GM21786 (cell line): Measurements from ENCODE around the gene PHLDB3.
"Not testable (repeated sequence)": the region's sequence is repeated elsewhere in the genome, so short reads cannot be mapped to it uniquely, and the experiment has no call there.

Experiments
- ATAC-seq: cut with Tn5 transposase; IDR thresholded peaks from one replicate; pipeline ENCODE4 v1.9.1; 2021; ENCODE audit not compliant: unreplicated experiment

Gene PHLDB3

GRCh38 chr19:43446746-43447489 is 57.6 kb downstream of the PHLDB3 start:
- no peak for ATAC-seq

GRCh38 chr19:43445426-43445825 is 59.1 kb downstream of the PHLDB3 start:
- no peak for ATAC-seq

DNA sequence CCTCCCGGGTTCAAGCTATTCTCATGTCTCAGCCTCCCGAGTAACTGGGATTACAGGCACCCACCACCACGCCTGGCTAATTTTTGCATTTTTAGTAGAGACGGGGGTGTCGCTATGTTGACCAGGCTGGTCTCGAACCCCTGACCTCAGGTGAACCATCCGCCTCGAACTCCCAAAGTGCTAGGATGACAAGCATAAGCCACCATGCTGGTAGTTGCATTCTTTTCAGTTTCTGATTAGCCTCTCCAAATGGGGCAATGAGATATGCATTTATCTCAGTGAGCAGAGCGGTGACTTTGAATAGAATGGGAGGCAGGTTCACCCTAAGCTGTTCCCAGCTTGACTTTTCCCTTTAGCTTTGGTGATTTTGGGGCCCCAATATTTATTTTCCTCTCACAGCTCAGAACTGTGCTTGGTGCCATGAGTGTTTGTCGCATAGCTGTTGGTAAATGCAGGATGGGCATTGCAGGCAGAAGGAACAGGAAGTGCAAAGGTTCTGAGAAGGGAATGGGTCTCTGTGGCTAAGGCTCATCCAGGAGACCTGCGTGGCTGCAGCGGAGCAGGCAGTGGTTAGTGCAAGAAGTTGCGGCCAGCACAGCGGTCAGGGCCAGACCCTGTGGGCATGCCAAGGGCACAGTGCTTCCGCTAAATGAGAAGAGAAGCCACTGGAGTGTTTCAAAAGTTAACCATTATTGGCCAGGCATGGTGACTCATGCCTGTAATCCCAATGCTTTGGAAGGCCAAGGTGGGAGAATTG is 59.8 kb downstream of the PHLDB3 start:
- no peak for ATAC-seq

DNA sequence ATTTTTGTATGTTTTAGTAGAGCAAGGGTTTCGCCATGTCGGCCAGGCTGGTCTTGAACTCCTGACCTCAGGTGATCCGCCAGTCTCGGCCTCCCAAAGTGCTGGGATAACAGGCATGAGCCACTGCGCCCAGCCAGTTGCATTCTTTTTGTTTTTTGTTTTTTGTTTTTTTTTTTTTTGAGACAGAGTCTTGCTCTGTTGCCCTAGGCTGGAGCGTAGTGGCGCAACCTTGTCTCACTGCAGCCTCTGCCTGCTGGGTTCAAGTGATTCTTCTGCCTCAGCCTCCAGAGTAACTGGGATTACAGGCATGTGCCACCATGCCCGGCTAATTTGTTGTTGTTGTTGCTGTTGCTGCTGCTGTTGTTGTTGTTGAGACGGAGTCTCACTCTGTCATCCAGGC is 60.5 kb downstream of the PHLDB3 start:
- ATAC-seq = not testable (repeated sequence)

GRCh38 chr19:43441716-43442115 is 62.8 kb downstream of the PHLDB3 start:
- ATAC-seq = no peak

DNA sequence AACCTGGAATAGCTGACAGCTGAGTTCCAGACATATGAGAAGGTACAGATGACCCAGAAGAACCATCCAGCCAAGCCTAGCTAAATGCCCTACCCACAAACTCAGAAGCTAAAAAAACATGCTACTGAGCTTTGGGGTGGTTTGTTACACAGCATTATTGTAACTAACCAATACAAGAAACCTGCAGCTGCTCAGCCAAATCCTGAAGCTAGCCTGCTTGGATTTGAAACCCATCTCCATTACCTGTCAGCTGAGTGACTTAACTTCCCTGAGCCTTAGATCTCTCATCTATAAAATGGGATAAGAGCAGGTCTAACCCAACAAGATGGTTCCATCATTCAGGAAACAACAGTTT is 64.9 kb downstream of the PHLDB3 start:
- ATAC-seq = no peak

DNA sequence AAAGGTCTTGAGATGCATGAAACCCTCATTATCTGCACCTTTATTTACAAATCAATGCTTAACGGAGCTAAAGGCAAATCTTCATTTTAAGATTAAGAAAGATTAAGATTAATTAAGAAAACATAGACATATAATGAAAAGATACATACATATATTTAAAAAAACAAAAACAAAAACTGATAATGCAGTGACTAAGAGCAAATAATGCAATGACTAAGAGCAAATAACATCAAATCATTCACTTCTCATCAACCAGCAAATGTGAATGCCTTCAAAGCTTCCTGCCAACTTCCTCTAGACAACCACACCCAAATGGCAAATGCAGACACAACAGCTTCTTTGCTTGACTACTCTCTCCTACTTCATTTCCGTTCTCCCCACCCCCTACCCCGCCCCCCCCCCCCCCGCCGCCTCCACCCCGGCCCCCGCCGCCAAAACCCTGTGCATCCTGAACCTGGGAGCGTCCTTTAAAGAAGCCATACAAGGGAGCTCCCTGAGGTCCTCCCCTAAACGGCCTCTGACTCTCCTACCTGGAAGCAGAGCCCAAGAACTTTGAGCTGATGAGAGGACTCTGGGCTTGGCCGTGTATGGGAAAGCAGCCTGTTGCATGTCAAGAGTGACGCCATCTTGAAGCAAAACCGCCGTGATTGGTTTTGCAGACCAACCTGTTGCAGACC is 65.4 kb downstream of the PHLDB3 start:
- ATAC-seq = no peak

DNA sequence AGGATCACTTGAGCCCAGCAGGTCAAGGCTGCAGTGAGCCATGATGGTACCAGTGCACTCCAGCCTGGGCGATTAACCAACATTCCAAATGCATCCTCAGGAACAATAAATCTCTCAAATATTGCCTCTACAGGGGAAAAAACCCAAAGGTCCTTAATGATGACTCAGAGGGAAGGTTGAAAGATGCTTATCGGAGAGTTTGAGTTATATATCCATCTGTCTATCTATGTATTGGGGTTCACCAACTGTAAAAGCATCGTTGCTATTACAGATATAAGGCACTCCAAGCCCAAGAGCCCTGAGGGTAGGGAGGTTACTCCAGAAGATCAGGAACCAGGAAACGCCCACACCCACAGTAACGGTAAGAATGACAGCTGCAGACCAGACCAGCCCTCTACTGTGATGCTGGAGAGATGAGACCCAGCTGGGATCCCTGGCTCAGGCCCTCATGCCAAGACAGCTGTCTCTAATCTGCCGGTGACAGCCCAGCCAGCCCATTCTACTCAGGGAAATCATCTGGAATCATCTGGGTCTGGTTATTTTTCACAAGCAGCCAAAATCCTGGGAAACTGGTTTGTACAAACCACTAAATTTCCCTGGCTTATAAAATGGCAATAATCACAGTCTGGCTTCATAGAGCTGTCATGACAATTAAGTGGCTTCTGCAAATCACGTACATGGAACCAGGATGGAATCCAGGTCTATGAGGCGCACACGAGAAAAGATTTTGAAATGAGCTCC is 66.1 kb downstream of the PHLDB3 start:
- no peak for ATAC-seq

- ATAC-seq = no peak
Measured at GRCh38 chr19:43437712-43438111, 66.8 kb downstream of the PHLDB3 start.

GRCh38 chr19:43437284-43437683 is 67.3 kb downstream of the PHLDB3 start:
- ATAC-seq = not testable (repeated sequence)

- ATAC-seq = no peak
Measured at GRCh38 chr19:43435775-43436174, 68.8 kb downstream of the PHLDB3 start.

DNA sequence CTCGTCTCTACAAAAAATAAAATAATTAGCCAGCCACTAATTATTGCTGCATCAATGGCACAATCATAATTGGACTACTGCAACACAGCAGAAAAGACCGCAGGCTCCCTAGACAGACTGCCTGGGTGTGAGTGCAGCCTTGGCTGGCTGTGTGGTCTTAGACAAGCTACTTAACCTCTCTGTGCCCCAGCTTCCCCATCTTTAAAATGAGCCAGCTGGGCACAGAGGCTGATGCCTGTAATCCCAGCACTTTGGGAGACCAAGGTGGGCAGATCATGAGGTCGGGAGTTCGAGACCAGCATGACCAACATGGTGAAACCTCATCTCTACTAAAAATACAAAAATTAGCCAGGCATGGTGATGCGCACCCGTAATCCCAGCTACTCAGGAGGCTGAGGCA is 70.9 kb downstream of the PHLDB3 start:
- ATAC-seq = no peak

DNA sequence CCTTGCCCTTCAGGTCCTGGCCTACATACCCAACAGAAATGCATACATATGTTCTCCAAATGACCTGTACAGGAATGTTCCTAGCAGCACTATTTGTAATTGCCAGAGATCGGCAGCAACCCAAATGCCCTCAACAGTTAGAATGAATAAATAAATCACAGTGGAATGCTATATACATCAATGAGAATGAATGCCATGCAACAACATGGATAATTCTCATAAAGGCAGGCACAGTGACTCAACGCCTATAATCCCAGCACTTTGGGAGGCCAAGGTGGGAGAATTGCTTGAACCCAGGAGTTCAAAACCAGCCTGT is 71.2 kb downstream of the PHLDB3 start:
- ATAC-seq = no peak

DNA sequence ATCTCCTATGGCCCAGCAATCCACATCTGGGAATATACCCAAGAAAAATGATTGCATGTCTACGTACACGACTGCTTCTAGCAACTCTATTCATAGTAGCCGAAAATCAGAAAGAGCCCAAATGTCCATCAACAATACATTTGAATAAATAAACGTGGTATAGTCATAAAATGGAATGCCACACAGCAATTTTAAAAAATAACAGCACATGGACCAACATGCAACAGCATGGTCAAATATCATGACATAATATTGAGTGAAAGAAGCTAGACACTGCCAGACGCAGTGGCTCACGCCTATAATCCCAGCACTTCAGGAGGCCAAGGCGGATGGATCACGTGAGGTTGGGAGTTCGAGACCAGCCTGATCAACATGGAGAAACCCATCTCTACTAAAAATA is 73.6 kb downstream of the PHLDB3 start:
- ATAC-seq = no peak

- no peak for ATAC-seq
Measured at GRCh38 chr19:43430142-43430710, 74.3 kb downstream of the PHLDB3 start.

DNA sequence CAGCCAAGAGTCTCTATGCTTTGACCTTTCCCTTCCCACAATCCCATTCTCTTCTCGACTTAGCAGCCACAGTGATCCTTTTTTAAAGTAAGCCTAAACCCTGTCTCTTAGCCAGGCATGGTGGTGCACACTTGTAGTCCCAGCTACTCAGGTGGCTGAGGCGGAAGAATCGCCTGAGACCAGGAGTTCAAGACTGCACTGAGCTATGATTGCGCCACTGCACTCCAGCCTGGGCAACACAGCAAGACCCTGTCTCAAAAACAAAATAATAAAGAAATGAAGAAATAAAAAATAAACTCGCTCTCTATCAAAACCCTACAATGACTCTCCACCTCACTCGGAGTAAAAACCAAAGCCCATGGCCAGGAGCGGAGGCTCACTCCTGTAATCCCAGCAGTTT is 75.2 kb downstream of the PHLDB3 start:
- ATAC-seq = no peak

GRCh38 chr19:43425567-43426392 is 78.8 kb downstream of the PHLDB3 start:
- ATAC-seq = no peak
